H9 (cell line): ENCODE measurements around the gene NOTCH1. TPM values are rescaled to one million over a fixed set of nuclear protein-coding genes. Genes with fewer than 3 reads are reported as not detected.

Experiments used
- DNase-seq: peaks from one replicate; pipeline ENCODE4 v3.0.0-alpha.2; 2017
- H2AFZ ChIP-seq: one replicate; pipeline ENCODE4 v1.6.1; 2013; ENCODE audit warnings: mild to moderate bottlenecking, low read length, control low read depth, moderate library complexity
- H2AK5ac ChIP-seq: 2 replicates; pipeline ENCODE4 v1.6.1; 2013; ENCODE audit warnings: low read length, control low read depth, mixed read lengths; ENCODE audit not compliant: insufficient read length
- H2BK120ac ChIP-seq: one replicate; pipeline ENCODE4 v1.6.1; 2013; ENCODE audit warnings: low read depth, mild to moderate bottlenecking, low read length, control low read depth, inconsistent platforms; ENCODE audit not compliant: poor library complexity, severe bottlenecking
- H2BK12ac ChIP-seq: 2 replicates; pipeline ENCODE4 v1.6.1; 2013; ENCODE audit warnings: low read length, control low read depth, mixed read lengths, low read depth; ENCODE audit not compliant: insufficient read length
- H2BK15ac ChIP-seq: 2 replicates; pipeline ENCODE4 v1.6.1; 2013; ENCODE audit warnings: low read depth, low read length, control low read depth
- H2BK20ac ChIP-seq: one replicate; pipeline ENCODE4 v1.6.1; 2013; ENCODE audit warnings: low read depth, mild to moderate bottlenecking, low read length, control low read depth, inconsistent platforms; ENCODE audit not compliant: poor library complexity, severe bottlenecking
- H2BK5ac ChIP-seq: 2 replicates; pipeline ENCODE4 v1.6.1; 2013; ENCODE audit warnings: low read length, control low read depth, mixed read lengths; ENCODE audit not compliant: insufficient read length
- H3K14ac ChIP-seq: 2 replicates; pipeline ENCODE4 v1.6.1; 2013; ENCODE audit warnings: low read length, control low read depth; ENCODE audit not compliant: insufficient read depth
- H3K18ac ChIP-seq: 2 replicates; pipeline ENCODE4 v1.6.1; 2013; ENCODE audit warnings: low read depth, mild to moderate bottlenecking, mixed read lengths, low read length, control low read depth; ENCODE audit not compliant: insufficient read length
- H3K23ac ChIP-seq: 2 replicates; pipeline ENCODE4 v1.6.1; 2013; ENCODE audit warnings: low read length, control low read depth, mixed read lengths, low read depth; ENCODE audit not compliant: insufficient read length
- H3K23me2 ChIP-seq: 2 replicates; pipeline ENCODE4 v1.6.1; 2013; ENCODE audit warnings: low read depth, mild to moderate bottlenecking, mixed read lengths, low read length, control low read depth; ENCODE audit not compliant: insufficient read length, poor library complexity, severe bottlenecking
- H3K27ac ChIP-seq: 2 replicates; pipeline ENCODE4 v1.5.1; 2013; ENCODE audit warnings: low read length, control low read depth, mixed read lengths, low read depth; ENCODE audit not compliant: insufficient read length
- H3K27me3 ChIP-seq: 2 replicates; pipeline ENCODE4 v1.6.1; 2013; ENCODE audit warnings: low read length, control low read depth, inconsistent platforms; ENCODE audit not compliant: insufficient read depth
- H3K4ac ChIP-seq: 2 replicates; pipeline ENCODE4 v1.6.1; 2013; ENCODE audit warnings: low read depth, mild to moderate bottlenecking, control low read depth, inconsistent platforms, low read length, moderate library complexity
- H3K4me1 ChIP-seq: 2 replicates; pipeline ENCODE4 v1.6.1; 2013; ENCODE audit warnings: low read length, control low read depth, inconsistent platforms; ENCODE audit not compliant: insufficient read depth
- H3K4me2 ChIP-seq: 2 replicates; pipeline ENCODE4 v1.6.1; 2013; ENCODE audit warnings: low read length, control low read depth, mixed read lengths; ENCODE audit not compliant: insufficient read length, insufficient read depth
- H3K56ac ChIP-seq: 2 replicates; pipeline ENCODE4 v1.6.1; 2013; ENCODE audit warnings: low read depth, mild to moderate bottlenecking, mixed read lengths, low read length, control low read depth; ENCODE audit not compliant: insufficient read length
- H3K79me1 ChIP-seq: 2 replicates; pipeline ENCODE4 v1.6.1; 2013; ENCODE audit warnings: low read depth, mild to moderate bottlenecking, moderate library complexity, low read length, control low read depth, inconsistent platforms; ENCODE audit not compliant: insufficient read depth, poor library complexity, severe bottlenecking
- H3K79me2 ChIP-seq: 2 replicates; pipeline ENCODE4 v1.6.1; 2013; ENCODE audit warnings: low read length, control low read depth, inconsistent platforms; ENCODE audit not compliant: insufficient read depth
- H3K9ac ChIP-seq: 2 replicates; pipeline ENCODE4 v1.6.1; 2013; ENCODE audit warnings: low read length, control low read depth, mixed read lengths; ENCODE audit not compliant: insufficient read length; ENCODE audit errors: extremely low read depth
- H3K9me3 ChIP-seq: one replicate; pipeline ENCODE4 v1.6.1; 2013; ENCODE audit warnings: low read depth, low read length, inconsistent platforms; ENCODE audit not compliant: control insufficient read depth
- H3T11ph ChIP-seq: one replicate; pipeline ENCODE4 v1.6.1; 2013; ENCODE audit warnings: mild to moderate bottlenecking, low read length, control low read depth, inconsistent platforms
- H4K20me1 ChIP-seq: one replicate; pipeline ENCODE4 v1.6.1; 2013; ENCODE audit not compliant: control insufficient read depth, insufficient read length, insufficient read depth
- H4K5ac ChIP-seq: 2 replicates; pipeline ENCODE4 v1.6.1; 2013; ENCODE audit warnings: low read depth, mild to moderate bottlenecking, mixed read lengths, low read length, control low read depth; ENCODE audit not compliant: insufficient read length
- H4K8ac ChIP-seq: replicated peaks from 2 replicates; pipeline ENCODE4 v1.6.1; 2013; ENCODE audit warnings: low read length, control low read depth, mixed read lengths, low read depth; ENCODE audit not compliant: insufficient read length
- H4K91ac ChIP-seq: 2 replicates; pipeline ENCODE4 v1.6.1; 2013; ENCODE audit warnings: low read depth, mild to moderate bottlenecking, moderate library complexity, mixed read lengths, low read length, control low read depth; ENCODE audit not compliant: insufficient read length
- H3K27ac Mint-ChIP-seq, 3 experiments: 2 replicates in 2 of 3; 3 replicates in 1 of 3; pipeline ENCODE4 v1.8.0; 2020 to 2021; ENCODE audit warnings: mixed read lengths in 3 of 3, mild to moderate bottlenecking in 1 of 3, moderate library complexity in 1 of 3
- H3K27me3 Mint-ChIP-seq: 2 replicates; pipeline ENCODE4 v1.8.0; 2021; ENCODE audit warnings: low read depth, mild to moderate bottlenecking, moderate library complexity, mixed read lengths
- H3K36me3 Mint-ChIP-seq, 3 experiments: 2 replicates in 2 of 3; 3 replicates in 1 of 3; pipeline ENCODE4 v1.8.0; 2020 to 2021; ENCODE audit warnings: low read depth in 3 of 3, mixed read lengths in 3 of 3; ENCODE audit not compliant: insufficient read depth in 1 of 3
- H3K4me1 Mint-ChIP-seq, 2 experiments: 2 replicates each; pipeline ENCODE4 v1.8.0; 2020; ENCODE audit warnings: mixed read lengths in 2 of 2
- H3K4me3 Mint-ChIP-seq, 2 experiments: 2 replicates in 1 of 2; 3 replicates in 1 of 2; pipeline ENCODE4 v1.8.0; 2020 to 2021; ENCODE audit warnings: mild to moderate bottlenecking in 2 of 2, mixed read lengths in 2 of 2, moderate library complexity in 1 of 2
- H3K9me3 Mint-ChIP-seq, 2 experiments: 2 replicates in 1 of 2; 3 replicates in 1 of 2; pipeline ENCODE4 v1.8.0; 2020; ENCODE audit warnings: mild to moderate bottlenecking in 2 of 2, mixed read lengths in 2 of 2, moderate library complexity in 1 of 2
- CTCF ChIP-seq: fragments of 200-600 bp; sonication (generic); conservative IDR thresholded peaks from 3 replicates; pipeline ENCODE4 v1.8.0; 2021; ENCODE audit warnings: antibody characterized with exemption, mild to moderate bottlenecking
- WGBS: extraction: QIAGEN DNeasy Blood & Tissue Kit; methylation state at CpG from one replicate; pipeline ENCODE4 v1.1.7; 2013; ENCODE audit warnings: missing lambda C conversion rate, low lambda C conversion rate, mixed read lengths; ENCODE audit not compliant: insufficient read length; ENCODE audit errors: extremely low coverage; 5-methylcytosine and 5-hydroxymethylcytosine counted together
- total RNA-seq: library from RNA; stranded (reverse); gene quantifications from 2 replicates; pipeline ENCODE4 v1.2.1, GENCODE V29; 2021

Gene NOTCH1
- total RNA-seq, 1 experiment from 2014 or later, result 71.6 TPM

DNA sequence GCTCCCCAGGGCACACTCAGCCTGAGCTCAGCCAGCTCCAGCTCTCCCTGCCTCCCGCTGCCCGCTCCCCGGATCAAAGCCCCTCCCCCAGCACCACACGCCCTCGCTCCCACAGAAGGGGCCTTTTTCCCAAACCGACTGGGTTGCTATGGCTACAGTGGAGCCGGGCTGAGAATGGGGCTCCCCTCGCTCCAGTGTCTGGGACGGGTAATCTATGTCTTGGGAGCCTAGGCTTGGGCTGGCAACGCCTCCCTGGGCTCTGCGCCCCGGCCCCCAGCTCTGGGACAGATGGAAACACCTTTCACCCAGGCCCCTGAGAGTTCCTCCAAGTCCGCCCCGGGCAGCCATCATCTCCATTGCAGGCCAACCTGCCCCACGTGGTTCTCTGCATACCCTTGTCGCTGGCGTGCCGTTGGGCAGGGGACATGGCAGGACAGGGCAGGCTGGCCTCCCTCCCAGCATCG is 29.6 kb downstream of the NOTCH1 start:
- Histone ChIP-seq H3K18ac (no peak overlapping the region), H3K9me3 (no peaks in the 10 kb centered on the region), H3K4me2 (no peak overlapping the region), H2AK5ac (no peak overlapping the region), H2BK5ac (no peak overlapping the region), H3K23ac (no peak overlapping the region), H3K56ac (no peak overlapping the region), H3K79me2 (no peaks in the 10 kb centered on the region), H4K91ac (no peak overlapping the region), H3K14ac (no peak overlapping the region), H3K27ac (no peak overlapping the region), H3K27me3 (no peaks in the 10 kb centered on the region), H3K23me2 (no peaks in the 10 kb centered on the region), H3K79me1 (no peaks in the 10 kb centered on the region), H2BK20ac (no peak overlapping the region), H3K4ac (no peak overlapping the region), H4K20me1 (peaks cover 3% of the 10 kb centered on the region), H3K9ac (no peak overlapping the region), H2AFZ (no peak overlapping the region), H2BK120ac (no peak overlapping the region), H4K8ac (no peak overlapping the region), H4K5ac (no peak overlapping the region), H3K4me1 (no peaks in the 10 kb centered on the region), H2BK15ac (no peak overlapping the region), H3T11ph (no peak overlapping the region), H2BK12ac (no peak overlapping the region)
- H3K4me3 Mint-ChIP-seq, result no peak overlapping the region
- no peak overlapping the region for H3K27ac Mint-ChIP-seq
- no CpG with 5 or more reads among the region's 19 CpGs for WGBS
- H3K36me3 Mint-ChIP-seq, result peaks cover 4 to 49% (median 41%) of the 10 kb centered on the region in 3 experiments; a peak in 6 of 7 replicates
- no peaks in the 10 kb centered on the region for H3K9me3 Mint-ChIP-seq
- H3K4me1 Mint-ChIP-seq, result no peaks in the 10 kb centered on the region
- TF ChIP-seq CTCF, result no peak
- no peak for DNase-seq
- H3K27me3 Mint-ChIP-seq, result no peaks in the 10 kb centered on the region
